ENCODE data around the gene PRND.
"Not testable (repeated sequence)": the region's sequence is repeated elsewhere in the genome, so short reads cannot be mapped to it uniquely, and the experiment has no call there.

PRND gene

DNA sequence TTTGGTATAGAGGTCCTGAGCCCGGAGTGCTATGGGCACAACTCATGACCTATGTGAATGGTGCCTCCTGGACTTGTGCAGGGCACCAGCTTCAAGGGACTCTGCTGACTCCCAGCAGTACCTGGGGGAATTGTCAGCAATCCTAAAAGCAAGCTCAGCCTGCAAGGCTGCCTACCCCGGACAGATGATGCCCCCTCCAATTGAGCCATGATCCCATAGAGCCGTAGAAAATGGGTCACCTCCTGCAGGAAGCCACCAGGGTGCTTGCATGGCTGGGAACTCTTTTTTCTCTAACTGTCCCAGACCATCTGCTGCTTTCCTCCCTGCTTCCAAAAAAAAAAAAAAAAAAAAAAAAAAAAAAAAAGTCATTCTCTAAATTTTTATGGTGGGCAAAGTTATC lies 12.9 kb upstream of the PRND start:
- DNase-seq (ENCODE audit: low read depth), result no peak

DNA sequence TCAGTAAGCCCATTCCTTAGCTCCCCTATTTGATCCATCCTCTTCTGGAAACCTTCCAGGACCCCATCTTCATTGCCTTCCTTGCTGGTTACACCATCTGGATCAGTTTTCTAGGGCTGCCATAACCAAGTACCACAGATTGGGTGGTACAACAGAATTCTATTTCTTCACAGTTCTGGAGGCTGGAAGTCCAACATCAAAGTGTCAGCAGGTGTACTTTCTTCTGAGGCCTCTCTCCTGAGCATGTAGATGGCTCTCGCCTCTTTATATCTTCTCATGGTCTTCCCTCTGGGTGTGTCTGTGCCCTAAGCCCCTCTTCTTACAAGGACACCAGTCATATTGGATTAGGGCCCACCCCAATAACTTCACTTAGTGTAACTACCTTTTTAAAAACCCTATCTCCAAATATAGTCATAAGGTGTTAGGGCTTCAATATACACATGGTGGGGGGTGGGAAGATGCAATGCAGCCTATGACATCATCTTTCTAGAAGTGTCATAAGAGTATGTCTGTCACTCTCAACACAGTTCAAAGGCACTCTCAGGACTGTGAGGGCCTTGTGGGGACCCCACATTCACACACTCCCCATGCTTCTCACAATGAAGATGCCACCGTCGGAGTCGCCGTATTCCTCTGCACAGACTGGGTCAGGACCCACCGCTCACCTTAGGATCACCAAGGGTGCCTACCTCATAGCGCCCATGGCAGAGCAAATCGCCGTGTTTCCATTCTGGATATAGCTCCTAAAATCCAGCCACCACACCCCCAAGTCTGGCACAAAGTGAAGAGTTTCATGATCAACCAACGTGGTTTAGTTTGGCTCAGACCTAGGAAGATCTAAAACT lies 12.2 kb upstream of the PRND start:
- DNase-seq (ENCODE audit: low read depth), result no peak

DNA sequence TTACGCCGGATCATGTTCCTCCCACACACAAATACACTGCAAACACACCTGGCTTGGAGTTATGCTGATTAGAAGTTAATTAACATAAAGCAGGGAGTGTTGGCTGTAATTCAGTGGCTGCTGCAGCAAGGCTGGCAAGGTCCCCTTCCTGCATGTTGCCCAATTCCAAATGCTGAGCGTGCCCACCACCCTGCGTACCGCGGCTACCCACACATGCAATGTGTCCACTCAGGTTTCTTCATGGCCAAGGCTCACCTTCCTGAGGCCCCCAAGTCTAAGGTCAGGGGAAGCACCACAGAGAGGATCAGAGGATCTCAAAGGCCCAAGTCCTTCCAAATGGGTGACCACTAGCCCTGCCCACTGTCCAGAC lies 11.6 kb upstream of the PRND start:
- DNase-seq (ENCODE audit: low read depth), result no peak

DNA sequence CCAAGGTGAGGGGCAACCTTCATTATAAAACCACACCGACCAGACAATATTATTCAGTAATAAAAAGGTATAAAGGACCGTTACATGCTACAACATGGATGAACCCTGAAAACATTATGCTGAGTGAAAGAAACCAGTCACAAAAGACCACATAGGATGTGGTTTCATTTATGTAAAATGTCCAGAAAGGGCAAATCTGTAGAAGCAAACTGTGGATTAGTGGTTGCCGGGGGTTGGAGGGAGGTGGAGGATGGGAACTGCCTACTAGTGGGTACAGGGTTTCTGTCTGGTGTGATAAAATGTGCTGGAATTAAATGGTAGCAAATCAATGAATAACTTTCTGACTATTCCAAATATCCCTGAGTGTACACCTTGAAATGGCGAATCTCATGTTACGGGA lies 10.2 kb upstream of the PRND start:
- DNase-seq (ENCODE audit: low read depth), result no peak

DNA sequence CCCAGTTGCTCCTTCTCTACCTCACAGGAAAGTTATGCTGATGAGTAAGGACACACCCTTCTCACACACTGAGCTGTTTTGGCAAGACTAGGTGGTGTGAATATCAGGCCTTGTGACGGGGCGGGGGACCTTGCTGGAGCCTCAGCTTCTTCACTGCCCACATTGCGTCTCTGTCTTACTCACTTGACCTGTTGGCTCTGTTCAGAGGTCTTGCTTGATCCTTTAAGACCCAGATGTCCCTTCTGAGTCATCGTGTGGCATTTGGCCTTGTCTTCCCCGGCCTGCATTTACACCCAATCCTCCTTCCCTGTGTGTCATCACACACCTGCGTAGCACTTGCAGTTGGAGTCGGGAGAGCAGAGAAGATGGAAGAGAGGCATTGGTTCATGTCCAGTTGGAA lies 8.3 kb upstream of the PRND start:
- DNase-seq (ENCODE audit: low read depth), result no peak

DNA sequence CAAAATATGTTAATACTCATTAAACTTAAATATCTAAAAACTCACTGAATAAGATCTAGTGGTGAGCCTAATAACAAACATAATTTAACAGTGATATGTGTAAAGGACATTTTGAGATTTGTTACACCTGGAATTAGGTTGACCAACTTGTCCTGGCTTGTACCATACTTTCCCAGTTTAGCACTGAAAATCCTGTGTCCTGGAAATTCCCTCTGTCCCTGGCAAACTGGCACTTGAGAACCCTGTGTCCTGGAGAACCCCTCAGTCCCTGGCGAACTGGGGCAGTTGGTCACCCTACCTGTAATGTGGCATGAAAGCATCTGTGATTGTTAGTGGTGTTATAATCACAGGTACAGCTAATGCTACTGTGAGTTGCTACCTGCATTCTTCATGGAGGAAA lies 6.9 kb upstream of the PRND start:
- no peak for DNase-seq (ENCODE audit: low read depth)

DNA sequence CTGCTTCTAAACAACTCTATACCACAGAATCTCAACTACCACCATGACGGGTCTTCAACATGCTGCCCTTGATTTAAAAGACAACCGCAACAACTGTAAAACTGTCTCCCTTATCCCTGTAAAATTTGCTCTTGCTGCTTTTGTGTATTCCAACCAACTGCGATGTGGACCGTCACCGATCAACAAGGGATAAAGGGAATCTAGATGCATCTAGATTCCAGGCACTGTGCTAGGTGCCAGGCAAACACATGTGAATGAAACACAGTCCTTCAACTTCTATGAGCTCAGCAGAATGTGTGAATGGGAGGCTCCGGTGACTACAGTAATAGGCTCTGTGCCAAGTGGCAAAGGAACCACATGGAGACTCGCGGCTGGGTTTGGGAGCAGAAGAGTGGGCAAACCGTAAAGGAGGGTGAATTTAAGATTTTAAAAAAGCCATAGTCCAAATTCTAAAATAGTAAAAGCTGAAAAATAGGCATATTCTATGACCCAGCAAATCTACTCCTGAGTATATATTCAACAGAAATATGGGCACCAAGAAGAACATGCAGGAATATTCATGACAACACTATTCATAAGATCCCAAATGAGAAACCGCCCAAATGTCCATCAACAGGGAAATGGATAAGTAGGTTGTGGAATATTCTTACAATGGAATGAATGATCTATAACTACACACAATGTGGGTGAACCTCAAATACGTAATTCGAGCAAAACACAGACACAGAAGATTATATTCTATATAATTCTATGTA lies 3.7 kb upstream of the PRND start:
- no peak for DNase-seq (ENCODE audit: low read depth)

DNA sequence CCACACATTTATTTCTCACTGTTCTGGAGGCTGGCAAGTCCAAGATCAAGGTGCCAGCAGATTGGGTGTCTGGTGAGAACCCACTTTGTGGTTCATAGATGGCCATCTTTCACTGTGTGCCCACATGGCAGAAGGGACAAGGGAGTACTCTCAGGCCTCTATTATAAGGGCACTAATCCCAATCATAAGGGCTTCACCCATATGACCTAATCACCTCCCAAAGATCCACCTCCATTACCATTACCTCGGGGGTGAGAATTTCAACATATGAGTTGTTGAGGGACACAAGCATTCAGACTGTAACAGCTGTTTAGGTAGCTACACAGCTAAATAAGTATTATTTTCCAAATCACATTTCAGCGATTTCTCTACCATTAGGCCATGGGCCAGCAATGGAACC lies 2.5 kb upstream of the PRND start:
- DNase-seq (ENCODE audit: low read depth), result no peak

DNA sequence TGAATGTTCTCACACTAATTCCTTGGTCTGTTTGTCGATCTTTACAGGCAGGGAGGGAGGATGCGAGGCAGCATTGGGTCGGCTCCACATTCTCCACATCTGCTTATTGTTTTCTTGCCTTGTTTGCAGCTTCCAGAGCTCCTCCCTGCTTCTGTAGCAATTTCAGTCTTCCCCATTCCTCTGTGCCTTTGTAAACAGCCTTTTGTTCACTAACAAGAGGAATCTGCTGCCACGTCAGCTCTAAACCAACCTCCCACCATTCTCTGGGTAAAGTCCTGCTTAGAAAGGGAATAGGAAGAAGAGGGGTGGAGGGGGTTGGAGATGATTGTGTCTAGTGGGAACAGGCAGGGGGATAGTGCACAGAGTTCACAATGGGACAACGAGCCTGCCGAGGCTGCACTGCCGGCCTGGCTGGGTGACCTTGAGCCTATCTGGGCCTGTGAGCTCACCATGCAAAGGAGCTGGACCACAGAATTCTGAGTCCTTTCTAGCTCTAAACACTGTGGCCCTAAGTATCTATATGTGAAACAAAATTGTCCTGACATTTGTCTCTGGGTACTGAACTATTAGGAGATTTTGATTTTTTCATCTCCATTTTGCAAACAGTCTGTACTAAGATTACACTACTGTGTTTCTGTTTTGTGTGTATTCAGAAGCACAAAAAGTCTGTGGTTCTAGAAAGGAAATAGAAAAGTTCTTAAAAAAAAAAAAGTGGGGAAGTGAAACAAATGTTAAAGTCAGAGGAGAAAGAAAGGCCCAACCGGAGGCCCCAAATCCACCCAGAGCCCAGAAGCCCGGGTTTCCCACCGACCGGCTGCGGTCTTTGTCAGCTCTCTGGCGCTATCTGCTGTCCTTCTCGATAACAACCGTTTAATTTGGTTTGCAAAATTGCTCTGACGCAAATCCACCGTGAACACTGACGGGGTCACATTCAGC lies 1.4 kb upstream of the PRND start:
- DNase-seq (ENCODE audit: low read depth), result peak; percentile 76

DNA sequence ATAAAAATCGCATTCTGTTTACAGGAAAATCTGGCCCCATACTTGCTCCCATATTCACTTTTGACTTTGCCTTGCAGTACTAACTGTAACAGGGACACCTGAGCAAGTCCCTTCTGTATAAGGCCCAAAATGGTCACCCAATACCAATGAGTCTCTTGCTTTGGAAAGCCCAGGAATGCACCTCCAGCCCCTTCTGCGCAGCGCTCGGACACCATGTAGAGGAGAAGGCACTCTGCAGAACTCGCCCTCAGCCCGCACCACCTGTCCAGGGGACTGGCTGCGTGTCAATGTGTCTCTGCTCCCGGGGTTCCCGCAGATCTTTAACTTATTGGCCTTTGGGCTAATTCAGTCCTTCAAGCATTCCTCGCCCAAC lies 746 bp upstream of the PRND start:
- no peak for DNase-seq (ENCODE audit: low read depth)

DNA sequence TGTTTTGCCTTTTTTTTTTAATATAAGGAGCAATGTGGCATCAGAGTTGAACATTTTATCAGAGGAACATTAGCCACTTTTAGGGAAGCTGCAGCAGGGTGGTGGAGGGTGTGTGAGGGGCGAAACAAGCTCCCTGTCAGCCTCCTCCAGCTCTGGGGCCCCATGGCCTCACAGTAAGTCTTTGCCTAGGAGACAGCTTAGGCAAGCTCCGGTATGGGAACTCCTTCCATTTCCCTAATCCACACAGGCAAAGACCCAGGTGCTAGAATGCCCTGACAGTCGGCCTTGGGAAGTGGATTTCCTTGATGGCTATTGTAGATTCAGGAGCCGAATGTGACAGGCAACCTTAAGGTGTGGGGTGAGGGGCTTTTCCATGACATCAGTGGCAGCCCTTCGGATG lies 862 bp downstream of the PRND start:
- DNase-seq (ENCODE audit: low read depth), result no peak

DNA sequence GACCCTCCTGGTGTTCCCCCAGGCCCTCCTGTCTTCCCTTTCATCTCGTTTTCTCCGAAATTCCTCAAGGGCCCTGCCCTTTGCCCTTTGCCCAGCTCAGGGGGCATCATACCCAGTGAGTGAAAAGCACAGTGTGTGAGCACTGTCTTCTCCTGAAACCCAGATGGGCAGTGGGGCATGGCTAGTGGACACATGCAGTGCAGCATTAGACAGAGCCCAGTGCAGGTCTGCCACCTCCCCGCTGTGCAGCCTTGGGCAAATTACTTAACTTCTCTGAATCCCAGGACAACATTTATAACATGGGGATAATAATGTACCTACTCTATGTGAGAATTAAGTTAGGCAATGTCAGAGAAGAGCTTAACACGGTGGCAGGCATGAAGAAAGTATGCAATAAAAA lies 1.3 kb downstream of the PRND start:
- no peak for DNase-seq (ENCODE audit: low read depth)

DNA sequence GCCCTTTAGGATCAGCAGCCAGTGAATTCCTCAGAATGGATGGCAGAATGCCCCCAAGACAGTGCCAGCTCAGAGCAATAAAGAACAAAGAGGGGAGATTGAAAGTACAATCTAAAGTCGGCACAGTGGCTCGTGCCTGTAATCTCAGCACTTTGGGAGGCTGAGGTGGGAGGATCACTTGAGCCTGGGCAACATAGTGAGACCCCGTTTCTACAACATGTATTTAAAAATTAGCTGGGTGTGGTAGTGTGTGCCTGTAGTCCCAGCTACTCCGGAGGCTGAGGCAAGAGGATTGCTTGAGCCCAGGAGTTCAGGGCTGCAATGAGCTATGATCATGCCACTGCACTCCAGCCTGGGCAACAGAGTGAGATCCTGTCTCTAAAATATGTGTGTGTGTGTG lies 1.8 kb downstream of the PRND start:
- DNase-seq (ENCODE audit: low read depth), result not testable (repeated sequence)

DNA sequence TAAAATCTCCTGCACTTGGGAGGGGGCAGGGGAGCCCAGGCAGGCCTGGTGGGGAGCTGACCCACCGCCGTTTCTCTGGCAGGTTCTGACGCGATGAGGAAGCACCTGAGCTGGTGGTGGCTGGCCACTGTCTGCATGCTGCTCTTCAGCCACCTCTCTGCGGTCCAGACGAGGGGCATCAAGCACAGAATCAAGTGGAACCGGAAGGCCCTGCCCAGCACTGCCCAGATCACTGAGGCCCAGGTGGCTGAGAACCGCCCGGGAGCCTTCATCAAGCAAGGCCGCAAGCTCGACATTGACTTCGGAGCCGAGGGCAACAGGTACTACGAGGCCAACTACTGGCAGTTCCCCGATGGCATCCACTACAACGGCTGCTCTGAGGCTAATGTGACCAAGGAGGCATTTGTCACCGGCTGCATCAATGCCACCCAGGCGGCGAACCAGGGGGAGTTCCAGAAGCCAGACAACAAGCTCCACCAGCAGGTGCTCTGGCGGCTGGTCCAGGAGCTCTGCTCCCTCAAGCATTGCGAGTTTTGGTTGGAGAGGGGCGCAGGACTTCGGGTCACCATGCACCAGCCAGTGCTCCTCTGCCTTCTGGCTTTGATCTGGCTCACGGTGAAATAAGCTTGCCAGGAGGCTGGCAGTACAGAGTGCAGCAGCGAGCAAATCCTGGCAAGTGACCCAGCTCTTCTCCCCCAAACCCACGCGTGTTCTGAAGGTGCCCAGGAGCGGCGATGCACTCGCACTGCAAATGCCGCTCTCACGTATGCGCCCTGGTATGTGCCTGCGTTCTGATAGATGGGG lies 3.0 kb downstream of the PRND start:
- no peak for DNase-seq (ENCODE audit: low read depth)

DNA sequence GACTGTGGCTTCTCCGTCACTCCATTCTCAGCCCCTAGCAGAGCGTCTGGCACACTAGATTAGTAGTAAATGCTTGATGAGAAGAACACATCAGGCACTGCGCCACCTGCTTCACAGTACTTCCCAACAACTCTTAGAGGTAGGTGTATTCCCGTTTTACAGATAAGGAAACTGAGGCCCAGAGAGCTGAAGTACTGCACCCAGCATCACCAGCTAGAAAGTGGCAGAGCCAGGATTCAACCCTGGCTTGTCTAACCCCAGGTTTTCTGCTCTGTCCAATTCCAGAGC lies 3.5 kb downstream of the PRND start:
- no peak for DNase-seq (ENCODE audit: low read depth)

DNA sequence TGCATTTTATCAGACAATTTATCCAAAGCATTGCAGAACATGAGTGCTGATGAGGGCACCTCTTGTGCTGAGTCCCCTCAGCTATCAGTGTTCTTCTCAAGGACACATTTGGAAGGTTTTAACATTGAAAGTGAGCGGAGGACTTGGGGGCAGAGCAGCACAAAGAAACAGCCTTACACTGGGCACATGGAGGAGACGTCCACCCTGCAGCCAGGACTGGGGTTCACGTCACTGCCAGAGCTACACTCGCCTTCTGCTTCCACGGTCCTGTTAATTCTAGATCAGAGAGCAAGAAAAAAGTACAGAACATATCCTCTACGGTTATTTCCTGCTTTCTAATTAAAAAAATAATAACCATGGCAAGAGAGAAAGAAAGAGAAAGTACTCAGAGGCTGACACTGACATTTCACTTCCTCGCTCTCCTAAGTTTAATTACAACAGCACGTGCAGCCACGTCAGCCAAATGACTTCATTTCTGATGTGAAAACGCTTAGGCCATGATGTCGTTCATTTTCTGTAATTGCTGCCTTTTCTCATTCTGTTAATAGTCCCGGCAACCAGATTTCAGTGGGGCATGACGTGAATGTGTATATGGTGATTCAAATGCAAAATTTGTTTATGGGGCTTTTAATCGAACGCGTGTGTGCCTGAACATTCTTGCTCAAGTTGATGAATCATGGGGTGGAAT lies 5.1 kb downstream of the PRND start:
- DNase-seq (ENCODE audit: low read depth), result peak; percentile 78

DNA sequence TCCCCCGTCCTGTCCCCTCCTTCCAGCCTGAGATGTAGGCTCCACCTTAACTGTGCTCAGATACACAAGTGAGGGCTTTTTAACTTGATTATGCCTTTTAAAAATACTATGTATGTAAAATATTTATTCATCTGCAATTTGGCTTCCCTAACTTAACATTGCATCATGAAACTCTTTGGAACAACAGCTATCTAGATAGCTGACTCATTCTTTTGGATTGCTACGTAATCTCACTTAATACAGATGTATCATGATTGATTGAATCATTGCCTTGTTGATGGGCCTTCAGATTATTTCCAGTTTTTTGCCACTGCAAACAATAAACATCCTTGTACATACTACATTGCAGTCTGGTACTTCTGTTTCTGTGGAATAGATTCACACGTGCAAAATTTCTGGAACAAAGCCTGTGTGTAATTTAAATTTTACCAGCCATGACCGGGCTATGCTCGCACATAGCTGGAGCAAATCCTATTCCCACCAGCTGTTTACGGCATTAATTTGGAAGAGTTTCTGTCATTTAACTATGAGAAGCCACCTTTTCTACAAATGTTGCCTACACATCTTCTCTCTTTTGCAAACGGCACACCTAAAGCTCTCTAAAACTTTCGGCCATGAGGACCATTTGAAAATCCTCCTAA lies 6.5 kb downstream of the PRND start:
- DNase-seq (ENCODE audit: low read depth), result peak; percentile 46

DNA sequence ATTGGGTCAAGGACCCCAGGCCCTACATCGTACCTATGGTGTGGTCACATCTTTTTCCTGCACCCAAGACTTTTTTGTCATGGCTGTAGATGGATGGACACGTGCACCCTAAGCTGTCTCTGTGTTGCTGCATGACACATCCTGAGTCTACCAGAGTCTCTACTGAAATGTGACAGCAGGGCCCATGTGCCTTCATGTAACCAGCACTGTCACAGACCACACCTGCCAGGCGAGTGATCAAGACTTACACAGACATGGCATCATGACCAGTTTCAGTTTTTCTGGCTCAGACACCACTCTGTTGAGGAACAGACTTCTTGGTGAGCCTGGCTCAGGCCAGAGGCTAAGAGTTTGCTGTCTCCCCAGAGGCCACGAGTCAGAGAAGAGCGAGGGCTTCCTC lies 7.6 kb downstream of the PRND start:
- no peak for DNase-seq (ENCODE audit: low read depth)

DNA sequence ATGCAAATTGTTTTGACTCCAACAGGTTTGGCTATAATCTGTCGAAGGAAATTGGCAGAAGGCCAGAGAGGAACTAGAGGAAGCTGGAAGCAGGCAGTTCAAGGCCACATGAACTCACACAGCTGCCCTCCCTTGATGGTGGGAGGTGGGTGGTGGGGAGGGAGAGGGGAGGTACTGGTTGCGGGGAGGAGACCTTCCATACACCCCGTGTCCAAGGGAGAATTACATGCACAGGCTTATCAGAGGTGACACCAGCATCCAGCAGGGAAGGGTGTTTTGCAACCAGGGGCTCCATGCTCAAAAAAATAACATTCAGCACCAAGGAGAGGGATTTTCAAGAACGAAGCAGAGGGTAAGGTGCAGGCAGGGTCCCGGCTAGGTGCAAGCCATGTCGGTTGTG lies 9.1 kb downstream of the PRND start:
- peak; percentile 27 for DNase-seq (ENCODE audit: low read depth)

DNA sequence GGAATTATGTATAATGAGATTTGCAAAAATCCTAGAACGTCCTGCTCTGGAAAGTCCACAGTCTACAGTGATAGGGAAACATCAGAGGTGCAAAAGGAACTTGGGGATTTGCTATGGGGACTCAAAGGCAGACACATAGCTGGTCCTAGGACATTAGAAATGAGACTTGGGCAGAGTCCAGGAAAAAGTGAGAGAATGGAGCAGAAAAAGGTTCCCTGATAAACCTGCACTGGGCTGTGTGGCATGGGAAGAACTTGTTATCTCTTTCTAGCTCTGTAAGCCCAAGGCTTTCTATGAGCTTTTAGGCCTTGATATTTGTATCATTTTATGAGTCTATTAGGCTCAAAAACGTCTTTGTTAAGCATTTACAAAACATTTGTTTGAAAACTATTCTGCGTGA lies 15.2 kb downstream of the PRND start:
- no peak for DNase-seq (ENCODE audit: low read depth)
